CD4-positive, alpha-beta T cell treated with Interleukin-17A for 4 hours (primary cell): ENCODE data around the gene DGKI.

ENCODE experiments used
- DNase-seq: peaks from one replicate; pipeline ENCODE4 v3.0.0-alpha.2; 2020; ENCODE audit warnings: mixed read lengths

DGKI gene

DNA sequence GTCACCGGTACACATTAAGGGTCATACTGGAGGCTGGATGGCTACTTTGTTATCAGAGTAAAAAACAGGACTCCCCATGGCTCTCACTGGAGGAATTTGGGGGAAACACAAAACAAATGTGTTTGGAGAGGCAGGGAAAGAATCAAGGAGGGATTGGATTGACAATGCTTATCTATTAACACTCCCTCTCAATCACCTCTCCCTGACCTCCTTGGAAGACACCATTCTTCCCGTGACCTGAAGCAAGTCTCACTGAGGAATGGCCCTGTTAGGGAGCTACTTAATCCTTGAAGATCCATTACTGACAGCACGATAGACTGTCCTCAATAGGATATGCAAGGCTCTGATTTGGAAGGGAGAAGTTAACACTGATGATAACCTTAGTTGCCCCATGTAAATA lies 261.2 kb downstream of the DGKI start:
- DNase-seq = no peak

DNA sequence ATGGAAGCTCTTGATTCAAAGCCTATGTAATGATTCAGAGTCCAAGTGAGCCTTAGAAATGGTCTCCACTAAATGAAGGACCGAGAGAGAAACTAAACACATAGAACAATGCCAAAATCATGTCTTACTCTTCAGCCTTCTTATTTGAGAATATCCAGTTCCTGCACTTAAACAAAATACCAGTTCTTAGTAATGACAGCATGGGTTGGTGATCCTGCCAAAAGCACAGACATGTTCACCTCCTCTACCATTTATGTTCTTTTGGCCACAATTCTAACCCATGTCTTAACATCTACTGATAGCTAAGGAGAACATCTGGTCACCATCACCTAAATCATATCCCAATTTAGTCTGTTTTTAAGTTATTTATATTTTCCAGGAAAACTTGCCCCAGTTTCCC lies 263.6 kb downstream of the DGKI start:
- no peak for DNase-seq

DNA sequence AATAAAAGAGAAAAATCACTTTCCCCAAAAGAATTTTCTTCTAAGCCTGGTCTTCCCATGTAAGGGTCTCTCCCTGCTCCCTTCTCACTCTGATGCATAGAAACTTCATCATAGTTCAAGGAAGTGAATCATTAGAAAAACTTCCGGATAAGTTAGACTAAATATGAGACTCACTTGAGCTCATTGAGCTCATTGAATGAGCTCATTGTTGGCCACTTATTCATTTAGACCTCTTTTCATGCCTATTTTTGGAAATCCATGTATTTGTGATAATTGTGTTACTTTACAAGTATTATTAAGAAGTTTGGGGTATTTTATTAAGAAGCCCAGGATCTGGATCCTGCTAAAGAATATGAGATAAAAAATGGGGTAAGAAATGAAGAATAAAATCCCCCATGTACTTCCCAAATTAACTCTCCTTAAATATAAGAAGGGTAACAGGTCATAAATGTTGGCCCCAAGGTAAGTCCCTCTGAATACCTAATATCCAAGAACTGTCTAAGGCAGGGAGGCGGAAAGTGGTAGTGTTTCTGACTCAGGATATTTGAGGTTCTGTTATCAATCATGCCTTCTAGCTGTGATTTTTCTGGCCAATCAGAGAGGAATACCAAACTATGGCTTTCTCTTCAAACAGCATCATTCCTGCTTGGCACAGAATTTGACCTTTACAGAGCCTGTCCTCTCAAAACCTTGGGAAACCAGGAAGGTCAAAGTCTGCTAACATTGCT lies 266.7 kb downstream of the DGKI start:
- DNase-seq = no peak

DNA sequence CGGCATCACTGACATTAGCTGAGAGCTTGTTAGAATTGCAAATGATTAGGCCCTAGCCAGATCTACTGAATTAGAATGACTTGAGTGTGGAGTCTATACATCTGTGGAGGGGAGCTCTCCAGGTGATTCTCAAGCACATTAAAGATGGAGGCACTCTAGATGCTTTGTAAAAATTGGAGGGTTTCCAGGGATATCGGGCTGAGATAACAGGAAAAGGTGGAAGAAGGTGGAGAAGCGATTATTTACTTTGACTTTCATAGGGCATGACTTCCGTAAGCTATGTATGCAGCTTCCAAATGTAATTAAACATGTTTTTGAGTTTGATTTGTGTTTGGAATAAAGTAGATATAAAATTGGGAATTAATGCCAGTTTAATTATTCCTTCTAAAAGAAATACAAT lies 268.2 kb downstream of the DGKI start:
- DNase-seq = no peak

DNA sequence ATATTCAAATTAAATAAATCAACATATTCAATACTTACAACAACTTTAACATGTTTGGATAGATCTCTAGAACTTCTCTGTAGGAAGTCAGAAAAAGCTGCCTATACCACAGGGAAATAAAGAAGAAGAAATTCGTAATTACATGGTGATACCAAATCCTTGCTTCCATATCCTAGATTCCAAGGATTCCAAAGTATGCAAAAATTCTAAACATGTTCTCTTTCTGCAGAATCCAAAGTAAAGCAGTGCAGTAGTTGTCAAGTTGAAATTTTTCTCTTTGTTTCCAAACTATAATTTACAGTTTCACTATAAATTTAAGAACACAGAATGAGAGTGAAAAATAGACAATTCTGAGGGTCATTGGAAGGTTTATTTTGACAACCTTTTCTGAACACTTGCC lies 269.6 kb downstream of the DGKI start:
- no peak for DNase-seq

DNA sequence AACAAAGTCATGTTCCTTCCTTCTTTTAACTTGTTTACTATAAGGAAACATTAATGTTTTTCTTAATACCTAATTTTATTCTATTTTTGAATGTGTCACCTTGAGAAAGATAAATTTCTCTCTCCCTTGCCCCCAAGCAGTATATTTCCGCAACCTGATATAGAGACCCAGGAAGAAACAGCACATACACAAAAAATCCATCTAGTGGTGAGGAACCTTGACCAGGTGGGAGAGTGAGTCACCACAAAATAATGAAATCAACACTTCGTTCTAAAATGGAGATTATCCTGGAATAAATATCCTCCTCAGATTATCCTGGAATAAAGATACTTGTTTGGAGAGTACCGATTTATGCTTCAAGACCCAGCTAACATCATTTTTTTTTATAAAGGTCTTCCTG lies 270.3 kb downstream of the DGKI start:
- no peak for DNase-seq

DNA sequence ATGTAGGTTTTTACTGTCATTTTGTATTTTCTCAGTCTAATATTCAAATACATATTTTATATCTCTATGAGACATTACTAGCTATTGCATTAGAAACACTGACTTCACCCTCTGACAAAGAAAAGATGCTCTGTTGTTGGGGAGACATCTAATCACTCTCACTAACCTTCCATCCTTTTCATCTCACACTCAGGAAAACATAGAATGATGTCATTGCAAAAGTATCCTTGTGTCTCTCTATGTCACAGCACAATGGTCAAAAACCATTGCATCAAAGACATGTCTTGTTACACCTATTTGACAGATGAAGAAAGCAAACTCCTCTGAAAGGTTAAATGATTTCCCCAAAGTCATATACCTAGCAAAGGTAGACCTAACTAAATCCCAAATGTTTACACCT lies 272.0 kb downstream of the DGKI start:
- no peak for DNase-seq

DNA sequence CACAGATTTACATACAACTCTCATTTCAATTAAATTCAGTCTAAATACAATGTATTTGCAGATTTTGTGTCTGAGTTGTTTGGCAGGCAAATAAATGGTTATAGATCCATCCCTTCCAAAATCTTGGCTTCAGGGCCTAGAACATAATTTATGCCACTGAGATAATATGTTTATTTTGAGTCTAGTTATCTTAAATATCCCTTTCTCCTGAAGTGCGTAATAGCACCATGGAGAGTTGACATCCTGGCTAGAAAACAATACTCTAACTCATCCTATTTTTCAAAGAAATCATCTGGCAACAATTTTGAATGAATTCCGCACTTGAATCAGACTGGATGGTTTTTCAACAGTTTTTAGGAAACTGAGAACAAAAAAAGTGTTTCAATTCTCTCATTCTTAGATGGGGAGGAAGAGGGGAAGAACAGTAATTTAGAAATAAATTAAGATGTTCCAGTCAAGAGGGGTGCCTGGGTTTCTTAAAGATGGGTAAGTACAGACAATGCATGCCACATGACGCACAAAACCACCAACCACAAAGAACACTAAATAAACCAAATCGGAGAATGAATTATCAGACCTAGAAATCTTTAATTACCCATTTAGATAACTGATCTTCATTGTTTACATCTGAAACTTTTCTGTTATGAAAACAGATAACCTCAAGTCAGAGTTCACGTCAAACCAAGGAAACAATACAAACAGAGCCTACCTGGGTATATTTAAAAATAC lies 274.6 kb downstream of the DGKI start:
- no peak for DNase-seq

DNA sequence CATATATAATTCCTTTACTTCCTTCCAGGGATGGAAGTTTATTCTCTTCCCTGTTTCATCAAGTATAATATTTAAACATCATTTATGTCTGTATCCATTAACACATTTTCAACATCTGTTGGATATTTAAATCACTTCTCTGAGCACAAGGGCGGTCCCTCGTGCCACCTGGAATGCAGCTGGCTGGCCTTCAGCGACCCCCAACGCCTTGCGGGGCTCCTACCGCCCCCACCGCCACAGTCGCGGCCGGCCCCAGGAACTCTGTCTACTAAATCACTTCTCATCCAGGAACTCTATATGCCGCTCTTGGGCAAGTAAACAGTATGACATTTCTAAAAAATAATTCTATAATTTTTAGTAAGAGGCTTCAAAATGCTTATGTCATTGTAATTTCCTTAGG lies 282.1 kb downstream of the DGKI start:
- DNase-seq = no peak

DNA sequence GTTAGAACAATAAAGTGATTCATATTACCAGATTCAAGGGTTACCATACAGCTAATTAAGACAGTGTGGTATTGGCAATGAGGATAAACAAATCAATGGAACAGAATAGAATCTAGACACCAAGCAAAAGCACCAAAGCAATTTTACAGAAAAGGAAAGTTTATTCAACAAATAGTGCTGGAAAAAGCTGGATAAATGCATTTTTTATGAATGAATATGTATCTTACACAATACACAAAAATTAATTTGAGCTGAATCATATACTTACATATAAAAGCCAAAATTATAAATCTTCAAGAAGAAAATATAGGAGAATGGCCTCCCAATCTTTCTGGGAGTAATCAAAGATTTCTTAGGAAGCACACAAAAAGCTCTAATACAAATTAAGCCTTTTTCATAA lies 282.8 kb downstream of the DGKI start:
- no peak for DNase-seq

DNA sequence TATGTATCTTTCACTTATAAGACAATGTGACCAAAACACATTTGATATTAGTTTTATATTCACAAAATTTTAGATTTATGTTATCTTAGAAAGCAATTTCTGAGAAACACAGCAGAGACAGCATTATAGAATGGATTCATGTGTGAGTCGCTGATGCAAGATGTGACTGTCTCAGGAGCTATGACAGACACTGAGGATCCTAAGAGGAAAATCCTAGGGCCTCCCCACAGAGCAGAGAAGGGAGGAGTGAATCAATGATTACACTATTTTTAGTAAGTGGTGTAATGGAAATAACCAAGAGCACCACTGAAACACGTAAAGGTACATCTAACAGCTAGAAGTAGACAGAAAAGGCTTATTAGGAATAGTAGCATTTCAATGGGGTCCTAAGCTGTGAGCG lies 299.3 kb downstream of the DGKI start:
- no peak for DNase-seq

DNA sequence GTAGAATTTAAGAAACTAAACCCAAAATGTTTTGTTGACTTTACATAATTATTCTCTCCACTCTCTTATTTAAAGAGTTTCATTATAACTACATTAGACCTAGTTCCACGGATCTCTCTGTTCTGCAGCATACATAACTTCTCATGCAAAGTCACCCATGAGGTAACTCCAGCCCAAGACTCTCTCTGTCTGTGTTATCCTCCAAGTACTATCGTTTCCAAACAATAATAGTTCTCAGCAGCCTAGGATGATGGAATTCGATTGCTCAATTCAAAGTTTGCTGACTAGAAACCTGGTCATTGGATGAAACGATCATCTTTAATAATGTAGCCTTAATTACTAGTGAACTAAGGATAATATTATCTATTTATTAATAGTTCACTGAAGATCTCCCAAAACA lies 300.1 kb downstream of the DGKI start:
- DNase-seq = no peak

DNA sequence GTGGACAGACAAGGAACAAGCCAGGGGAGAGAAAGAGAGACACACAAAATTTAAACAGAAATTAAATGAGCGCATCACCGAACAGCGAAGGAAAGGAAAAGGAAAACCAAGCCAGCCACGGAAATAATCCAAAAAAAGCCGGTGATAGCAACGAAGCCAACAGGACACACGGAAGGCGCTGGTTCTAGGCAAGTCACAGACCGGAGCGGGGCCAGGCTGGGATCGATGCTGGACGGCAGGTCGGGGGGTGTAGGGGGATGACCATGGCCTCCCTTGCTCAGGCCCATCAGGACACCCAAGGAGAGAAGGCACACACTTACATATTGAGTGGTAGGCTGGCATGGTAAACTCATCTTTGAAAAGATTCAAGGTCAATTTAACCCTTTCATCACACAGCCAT lies 300.8 kb downstream of the DGKI start:
- DNase-seq = no peak

DNA sequence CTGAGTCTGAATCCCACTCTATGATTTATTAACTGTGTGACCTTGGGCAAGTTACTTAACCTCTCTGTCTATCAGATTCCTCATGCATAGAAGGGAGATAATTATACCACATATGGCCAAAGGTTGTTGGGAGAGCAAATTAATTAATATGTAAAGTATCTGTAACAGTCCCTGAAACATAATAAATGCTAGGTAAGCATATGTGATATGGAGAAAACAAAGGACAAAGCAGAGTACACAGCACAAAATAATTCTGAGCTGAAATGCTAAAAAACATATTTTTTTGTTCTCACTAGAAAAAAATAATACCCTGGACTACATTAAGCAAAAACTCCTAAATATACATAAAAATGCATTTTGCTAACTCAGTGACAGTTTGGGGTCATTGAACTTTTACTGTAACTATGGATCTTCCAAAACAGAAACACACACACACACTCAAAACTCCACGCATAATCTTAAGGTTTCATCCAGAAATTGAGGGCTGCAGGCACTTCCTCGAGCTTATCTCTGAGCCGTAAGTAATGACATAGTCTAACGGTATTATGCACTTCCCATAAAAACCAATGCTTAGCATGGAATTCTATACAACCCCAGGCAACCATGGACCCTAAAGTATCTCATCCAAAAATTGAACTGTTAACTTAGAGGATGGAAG lies 301.6 kb downstream of the DGKI start:
- DNase-seq = no peak

DNA sequence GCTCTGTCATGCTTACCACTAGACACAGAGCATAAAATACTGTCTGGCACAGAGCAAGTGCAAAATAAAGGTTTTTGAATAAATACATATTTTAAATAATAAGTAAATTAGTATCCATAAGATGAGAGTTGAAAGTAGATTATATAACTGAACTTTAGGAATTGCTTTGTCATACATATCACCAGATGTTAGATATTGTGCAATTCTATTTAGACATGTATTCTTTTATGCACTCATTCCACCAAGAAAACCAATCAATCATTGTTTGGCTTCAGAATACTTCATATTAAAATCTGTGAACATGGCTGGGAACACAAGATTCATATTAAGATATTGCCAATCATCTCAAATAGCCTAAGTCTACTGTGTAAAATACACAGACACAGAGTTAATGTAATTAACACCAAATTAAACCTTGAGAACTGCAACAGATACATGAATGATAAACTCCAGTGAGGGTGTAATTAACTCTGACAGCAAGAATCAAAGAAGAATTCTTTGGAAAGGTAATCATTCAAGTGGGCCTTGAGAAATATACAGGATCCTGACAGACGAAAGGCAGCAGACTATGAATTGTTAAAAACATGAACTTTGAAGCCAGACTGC lies 302.2 kb downstream of the DGKI start:
- no peak for DNase-seq

DNA sequence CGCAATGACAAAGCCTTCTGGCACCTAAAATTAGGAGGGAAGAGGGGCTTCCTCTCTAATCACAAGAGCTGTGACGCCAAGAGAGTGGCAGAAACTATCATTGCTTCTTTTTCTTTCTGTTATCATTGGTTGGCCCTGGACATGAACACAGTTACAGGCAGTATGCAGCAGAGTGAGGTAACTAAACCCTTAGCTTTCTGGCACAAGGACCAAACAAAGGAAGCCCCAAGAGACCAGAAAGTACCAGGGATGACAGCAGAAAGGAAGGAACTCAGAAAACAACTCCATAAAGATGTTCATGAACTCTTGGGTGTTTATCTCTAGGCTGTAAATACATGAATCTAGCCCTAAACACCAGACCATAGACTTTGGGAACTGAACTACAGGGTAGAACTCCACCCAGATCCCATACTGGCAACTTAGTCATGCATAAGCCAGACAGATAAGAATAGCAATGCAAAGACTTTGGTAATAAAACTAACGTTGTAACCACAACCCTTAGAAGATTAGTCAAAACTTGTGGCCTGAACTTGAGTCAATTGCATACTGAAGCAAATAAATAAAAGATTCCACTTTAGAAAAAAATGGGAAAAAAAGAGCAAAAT lies 307.6 kb downstream of the DGKI start:
- DNase-seq = no peak

DNA sequence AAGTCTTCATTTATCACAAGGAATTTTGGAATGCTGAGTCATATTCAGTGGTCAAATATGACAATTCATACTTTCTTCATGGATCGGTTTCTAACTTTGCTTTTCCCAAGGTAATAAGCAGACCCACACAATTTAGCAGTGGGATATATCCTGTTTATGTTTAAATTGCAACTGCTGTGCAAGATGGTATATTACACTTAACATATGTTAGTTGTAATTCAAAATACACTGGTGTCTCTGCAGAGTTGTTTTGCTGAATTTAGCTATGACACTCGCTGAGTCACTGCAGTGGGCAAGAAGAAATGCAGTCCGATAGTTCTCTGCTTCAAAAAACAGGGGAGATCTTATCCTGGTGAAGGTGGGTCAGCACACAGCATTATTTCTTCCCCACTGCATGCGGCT lies 308.4 kb downstream of the DGKI start:
- DNase-seq = no peak

DNA sequence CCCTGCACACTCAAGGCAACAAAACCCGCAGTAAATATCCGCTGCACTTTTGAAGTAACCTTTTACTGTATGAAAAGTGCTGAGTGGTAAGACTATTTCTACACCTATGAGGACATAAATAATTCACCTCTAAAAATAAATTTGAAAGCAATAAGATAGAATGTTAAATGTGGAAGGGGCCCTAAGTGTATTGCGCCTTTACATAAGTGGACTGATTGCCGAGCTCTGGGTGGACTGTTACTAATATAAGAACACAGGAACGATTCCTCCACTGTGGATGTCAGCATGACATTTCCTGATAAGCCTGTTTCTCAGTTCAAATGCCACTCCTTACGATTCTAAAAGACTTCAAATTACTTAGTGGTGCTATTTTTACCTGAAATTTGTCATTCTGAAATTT lies 311.2 kb downstream of the DGKI start:
- DNase-seq = no peak

DNA sequence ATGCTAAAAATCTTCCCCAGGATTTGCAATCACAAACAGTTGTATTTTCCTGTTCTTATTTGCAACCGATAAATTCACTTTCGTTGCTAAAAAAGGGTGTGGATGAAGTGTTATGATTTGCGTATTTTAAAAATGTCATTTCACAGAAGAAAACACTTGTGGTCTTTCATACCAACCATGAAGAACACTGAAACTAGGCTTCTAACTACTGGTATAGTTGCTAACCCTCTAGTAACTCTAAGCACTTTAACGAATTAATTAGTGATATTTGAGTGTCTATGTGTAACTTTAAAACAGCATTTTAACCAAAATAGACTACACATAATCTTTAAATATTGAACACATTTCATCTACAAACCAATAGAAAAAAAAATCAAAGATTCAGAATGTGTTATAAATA lies 315.1 kb downstream of the DGKI start:
- no peak for DNase-seq

DNA sequence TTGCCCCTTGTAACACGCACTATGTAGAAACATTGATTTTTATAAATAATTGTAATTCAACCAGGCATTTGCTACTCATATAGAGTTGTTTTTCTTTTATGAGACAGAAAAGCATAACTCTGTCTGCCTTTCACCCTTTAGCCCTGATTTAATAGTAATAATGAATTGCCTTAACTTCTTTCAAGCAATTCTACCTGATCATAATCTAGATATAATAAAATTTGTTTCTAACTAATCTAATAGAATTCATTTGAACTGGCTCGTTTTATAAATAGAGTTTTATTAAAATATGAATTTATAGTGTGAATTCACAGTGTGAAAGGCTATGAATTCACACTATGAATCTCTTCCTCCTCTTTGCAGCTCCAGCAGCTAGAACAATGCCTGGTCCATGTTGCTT lies 319.1 kb downstream of the DGKI start:
- DNase-seq = no peak

DNA sequence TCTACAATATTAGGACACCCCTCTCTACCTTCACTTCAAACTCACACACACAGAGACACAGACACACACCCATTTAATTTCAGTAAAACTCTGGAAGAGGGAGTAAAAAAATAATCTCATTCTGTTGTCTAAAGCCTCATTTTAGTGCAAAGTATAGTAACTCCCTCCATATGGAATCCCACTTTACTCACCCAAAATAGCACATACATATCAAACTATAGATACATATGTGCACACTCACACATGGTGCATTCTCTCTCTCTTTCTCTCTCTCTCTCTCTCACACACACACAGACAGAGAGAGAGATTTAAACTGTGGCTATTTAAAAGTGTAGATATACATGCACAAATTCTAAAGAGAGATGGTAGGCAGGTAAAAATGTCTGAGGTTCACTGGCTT lies 323.6 kb downstream of the DGKI start:
- no peak for DNase-seq

DNA sequence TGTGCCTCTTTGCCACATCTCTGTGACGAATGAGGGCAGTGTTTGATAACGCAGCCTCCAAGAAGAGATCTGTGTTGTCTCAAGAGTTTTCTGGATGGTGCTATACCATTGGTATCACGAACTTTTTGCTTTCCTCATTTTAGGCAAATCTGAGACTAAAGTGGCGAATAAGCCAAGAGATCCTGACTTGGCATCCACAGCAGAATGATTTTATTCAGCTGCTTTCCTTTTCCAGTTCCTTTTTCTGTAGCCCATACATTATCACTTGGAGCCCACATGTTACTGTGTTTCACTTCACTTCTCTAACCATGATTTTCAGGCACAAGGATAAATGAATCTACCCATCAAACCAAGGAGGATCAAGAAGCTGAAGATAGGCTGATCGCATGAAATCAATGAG lies 325.3 kb downstream of the DGKI start:
- no peak for DNase-seq

DNA sequence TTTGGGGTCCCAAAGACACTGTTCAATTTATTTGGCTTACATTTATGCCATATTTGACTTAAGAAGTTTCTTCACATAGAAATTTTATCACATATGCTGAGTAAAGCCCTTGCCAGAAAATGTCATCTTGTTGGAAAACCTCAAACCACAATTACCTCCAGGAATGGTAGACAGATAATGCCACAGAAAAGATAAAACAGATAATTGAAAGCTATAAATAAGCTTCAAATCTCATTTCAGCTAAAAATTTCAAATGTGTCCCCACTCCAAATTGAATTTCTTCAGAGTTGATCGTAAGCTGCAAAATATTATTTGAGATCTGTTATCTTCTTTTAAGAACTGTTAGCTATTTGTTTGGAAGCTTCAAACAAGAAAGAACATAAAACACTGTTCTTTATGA lies 326.8 kb downstream of the DGKI start:
- no peak for DNase-seq
